GM21515 (cell line): ENCODE measurements around the gene NAV2.

Experiments
- ATAC-seq: cut with Tn5 transposase; IDR thresholded peaks from one replicate; pipeline ENCODE4 v1.9.1; 2021; ENCODE audit not compliant: unreplicated experiment

NAV2 gene

GRCh38 chr11:20161923-20162744 lies 449.5 kb downstream of the NAV2 start:
- no peak for ATAC-seq

GRCh38 chr11:20162824-20163782 lies 450.5 kb downstream of the NAV2 start:
- ATAC-seq: no peak

- no peak for ATAC-seq
Measured at GRCh38 chr11:20163783-20164481, 451.3 kb downstream of the NAV2 start.
